SIG-M5 treated with dmso at 0.1 percent for 504 hours (cell line): Measurements from ENCODE around the gene CLEC16A.
"Not testable (repeated sequence)": the region's sequence is repeated elsewhere in the genome, so short reads cannot be mapped to it uniquely, and the experiment has no call there.

Experiments
- DNase-seq: peaks from one replicate; lab custom pipeline; 2025; ENCODE audit not compliant: unreplicated experiment; lab: John Stamatoyannopoulos, UW

Gene CLEC16A

DNA sequence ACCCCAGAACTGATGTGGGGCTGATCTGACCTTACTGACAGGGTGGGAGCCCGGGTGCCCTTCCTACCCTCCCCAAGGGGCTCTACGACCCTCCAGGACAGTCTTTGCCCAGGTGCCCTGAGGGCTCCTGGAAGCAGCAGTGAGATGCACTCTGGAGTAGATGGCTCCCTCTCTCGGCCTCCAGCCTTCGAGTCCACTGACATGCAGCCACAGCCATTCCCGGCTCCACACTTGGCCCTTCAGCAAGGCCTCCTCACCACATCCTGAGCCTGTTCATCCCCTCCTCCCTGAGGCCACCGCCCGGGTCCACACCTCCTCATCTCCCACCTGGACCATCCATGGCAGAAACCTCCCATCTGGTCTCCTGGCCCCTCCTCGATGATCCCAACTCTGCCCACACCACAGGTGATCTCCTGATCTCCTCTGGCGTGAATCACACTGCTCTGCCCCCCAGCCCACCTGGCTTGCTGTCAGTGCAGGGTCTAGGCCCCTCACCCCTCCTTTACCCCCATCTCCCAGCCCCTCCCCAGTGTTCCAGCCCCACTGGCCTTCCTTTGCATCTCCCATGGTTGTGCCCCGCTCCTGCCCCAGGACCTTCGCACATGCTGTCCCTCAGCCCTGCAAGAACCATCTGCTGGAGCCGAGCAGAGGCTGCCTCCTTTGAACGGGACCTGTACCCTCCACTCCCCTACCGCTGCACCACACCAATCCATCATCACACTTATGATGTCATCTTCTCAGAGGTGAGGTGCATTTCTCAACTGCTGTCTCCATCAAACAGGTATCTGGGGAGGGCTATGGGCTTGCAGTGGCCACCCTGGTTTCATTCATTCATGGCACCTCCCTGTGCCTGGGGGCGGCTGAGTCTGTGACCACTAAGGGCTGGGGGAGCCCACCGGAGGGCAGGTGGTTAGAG is 267.0 kb downstream of the CLEC16A start:
- no peak for DNase-seq

DNA sequence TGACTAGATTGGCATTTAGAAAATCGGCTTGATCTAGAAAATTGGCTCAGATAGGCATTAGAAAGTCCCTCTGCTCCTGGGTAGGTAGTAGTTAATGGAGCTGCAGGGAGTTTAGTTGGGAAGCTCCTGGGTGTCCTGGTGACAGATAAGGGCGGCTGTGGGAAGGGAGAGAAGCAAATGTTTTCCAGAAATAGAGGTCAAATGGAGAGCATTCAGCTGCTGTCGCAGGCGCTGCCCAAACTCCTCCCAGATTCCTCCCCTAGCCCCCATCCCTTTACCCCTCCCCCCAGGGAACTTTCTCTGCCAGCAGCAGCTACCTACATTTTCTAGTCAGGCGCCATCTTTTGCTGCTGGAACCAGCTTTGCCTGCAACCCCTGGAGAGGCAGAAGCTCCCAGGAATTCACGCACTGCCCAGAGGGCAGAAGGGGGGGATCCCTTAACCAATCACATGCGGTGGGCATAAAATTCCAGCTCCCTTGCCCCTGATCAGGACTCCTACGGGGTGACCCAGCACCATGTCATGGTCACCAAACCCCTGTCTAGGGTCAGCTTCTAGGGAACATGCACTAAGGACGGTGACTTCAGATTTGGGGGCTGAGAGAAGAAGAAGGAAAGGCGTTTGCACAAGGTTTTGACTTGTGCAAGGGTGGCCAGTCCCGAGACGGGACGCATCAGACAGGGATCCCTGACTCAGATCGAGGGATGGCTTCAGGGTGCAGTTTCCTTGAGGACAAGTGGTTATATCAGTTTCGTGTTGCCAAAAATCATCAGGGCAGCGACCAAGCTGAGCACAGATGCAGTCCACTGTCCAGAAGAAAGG is 267.8 kb downstream of the CLEC16A start:
- no peak for DNase-seq

DNA sequence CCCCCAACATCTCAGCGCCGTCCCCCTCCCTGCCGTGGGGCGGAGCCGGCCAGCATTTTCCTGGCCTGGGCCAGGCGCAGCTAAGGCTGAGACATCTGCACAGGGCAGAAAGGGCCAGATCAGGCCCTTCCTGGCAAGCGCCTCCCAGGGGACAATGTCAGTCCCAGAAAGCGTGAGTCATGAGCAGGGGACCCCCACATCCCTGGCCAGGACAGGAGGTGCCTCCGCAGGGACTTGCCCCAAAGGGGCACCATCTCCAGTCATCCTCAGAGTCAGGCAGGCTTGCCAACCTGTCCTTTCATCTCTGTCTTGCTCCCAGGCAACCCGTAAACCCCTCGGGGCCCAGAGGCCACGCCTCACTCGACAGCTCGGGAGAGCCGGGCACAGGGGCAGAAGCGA is 268.4 kb downstream of the CLEC16A start:
- DNase-seq: no peak

DNA sequence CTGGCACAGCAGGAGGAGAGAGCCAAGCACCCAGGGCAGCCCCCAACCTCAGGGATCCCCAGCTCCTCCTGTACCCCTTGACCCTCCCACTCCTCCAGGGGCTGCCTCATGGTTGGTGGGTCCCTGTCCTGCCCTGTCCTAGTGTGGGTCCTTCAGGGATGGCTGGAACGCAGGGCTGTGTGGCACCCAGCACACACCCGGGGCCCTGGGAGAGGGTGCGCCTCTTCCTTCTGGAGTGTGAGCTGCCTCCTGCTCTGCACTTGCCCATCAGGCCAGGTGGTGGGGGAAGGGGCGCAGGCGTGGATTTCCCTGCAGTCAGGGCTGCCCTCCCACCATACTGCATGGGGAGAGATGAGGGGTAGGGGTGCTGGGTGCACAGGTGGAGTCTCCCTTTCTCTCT is 269.0 kb downstream of the CLEC16A start:
- DNase-seq: no peak

DNA sequence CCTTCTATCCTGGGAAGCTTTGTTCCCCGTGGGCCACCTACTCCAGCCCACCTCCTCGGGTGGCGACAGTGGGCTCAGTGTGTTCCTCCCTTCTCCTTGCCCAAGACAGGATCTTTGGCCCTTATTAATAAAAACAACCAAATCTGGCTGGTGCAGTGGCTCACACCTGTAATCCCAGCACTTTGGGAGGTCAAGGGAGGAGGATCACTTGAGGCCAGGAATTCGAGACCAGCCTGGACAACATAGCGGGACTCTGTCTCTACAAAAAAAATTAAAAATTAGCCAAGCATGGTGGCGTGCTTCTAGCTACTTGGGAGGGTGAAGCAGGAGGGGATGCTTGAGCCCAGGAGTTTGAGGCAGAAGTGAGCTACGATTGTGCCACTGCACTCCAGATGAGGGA is 269.4 kb downstream of the CLEC16A start:
- no peak for DNase-seq

DNA sequence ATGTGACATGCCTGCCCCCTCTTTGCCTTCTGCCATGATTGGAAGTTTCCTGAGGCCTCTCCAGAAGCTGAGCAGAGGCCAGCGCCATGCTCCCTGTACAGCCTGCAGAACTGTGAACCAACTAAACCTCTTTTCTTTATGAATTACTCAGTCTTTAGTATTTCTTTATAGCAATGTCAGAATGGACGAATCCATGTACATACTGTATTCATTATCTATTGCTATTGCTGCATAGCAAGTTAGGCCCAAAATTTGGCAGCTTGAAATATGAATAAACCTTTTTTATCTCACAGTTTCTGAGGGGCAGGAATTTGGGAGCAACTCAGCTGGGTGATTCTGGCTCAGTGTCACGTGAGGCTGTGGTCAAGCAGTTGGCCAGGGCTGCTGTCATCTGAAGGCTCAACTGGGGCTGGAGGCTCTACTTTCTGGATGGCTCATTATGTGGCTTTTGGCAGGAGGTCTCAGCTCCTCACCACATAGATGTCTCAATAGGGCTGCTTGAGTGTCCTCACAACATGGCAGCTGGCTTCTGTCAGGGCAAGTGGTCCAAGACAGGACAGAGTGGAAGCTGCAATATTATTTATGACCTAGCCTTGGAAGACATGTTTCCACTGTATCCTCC is 271.7 kb downstream of the CLEC16A start:
- no peak for DNase-seq

DNA sequence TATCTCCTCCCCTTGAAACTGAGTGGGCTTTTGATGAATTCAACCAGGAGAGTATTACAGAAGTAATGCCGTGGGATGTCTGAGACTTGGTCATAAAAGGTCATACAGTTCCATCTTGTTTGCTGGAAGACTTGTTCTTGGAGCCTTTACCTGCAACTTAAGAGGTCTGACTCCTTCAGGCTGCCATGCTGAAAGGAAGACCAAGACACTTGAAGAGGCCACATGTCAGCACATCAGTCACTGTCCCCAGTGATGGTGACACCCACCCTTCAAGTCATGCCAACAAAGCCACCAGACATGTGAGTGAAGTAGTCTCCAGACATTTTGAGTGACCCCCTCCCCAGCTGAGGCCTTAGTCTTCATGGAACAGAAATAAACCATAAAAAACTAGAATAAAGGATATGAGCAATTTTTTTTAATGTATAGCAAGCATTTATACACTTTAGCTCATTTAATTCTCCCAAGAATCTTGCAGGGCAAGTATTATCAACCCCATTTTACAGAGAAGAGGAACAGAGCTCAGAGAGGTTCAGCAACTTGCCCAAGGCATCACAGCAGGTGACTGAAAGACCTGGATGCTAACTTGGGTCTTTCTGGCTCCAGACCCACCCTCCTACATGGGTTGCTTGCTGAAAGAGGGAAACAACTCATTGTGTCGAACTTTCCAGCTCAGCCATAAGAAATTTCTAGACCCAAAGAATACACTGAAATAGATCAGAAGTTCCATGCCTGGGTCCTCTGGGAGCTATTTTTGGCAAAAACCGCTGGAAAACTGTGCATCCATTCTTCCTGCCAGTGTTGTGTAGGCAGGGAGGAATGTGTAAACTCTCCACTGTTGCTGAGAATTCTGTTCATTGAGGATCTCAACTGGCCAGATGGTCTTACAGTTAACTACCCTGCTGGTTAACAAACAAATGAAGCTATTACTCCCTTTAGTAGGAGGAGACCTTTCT is 273.6 kb downstream of the CLEC16A start:
- no peak for DNase-seq

DNA sequence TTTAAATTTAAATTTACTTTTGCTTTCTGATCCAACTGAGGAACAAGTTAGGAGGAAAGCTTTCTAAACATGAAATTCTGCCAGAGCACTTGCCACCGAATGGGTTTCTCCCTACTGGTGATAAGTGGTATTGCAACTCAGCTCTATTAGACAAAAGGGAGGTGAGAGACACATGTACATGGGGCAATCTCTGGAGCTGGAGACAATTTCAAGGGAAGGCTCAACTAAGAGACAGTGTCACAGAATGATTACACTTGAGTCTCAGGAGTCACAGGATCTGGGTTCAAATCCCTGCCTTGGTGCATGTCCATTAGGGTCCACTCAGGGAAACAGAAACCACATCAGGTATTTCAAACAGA is 274.2 kb downstream of the CLEC16A start:
- DNase-seq: no peak

DNA sequence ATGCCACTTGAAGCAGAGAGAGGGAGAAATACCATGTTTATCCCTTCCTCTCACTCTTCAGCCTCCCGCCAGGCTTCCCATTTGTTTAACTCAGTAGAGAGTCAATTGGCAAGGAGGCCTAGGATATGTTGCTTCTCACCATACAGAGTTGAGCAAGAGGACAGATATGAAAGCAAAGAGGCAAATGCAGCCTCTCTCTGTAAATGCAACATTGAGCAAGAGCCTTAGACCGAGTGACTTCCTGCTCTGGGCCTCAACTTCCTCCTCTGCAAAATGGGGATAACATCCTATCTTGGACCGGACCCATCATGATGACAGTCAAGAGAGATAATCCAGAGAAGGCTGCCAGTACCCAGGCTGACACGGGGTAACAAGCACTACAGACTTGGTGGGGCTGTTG is 274.8 kb downstream of the CLEC16A start:
- DNase-seq: peak; percentile 84

DNA sequence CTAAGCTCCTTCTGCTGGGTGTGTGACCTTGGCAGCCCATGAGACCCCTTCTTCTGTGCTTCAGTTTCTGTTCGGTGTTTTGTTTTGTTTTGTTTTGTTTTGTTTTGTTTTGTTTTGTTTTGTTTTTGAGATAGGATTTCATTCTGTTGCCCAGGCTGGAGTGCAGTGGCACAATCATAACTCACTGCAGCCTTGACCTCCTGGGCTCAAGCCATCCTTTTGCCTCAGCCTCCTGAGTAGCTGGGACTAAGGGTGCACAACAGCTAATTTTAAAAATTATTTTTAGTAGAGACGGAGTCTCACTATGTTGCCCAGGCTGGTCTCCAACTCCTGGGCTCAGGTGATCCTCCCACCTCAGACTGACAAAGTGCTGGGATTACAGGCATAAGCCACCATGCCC is 276.1 kb downstream of the CLEC16A start:
- DNase-seq: not testable (repeated sequence)

DNA sequence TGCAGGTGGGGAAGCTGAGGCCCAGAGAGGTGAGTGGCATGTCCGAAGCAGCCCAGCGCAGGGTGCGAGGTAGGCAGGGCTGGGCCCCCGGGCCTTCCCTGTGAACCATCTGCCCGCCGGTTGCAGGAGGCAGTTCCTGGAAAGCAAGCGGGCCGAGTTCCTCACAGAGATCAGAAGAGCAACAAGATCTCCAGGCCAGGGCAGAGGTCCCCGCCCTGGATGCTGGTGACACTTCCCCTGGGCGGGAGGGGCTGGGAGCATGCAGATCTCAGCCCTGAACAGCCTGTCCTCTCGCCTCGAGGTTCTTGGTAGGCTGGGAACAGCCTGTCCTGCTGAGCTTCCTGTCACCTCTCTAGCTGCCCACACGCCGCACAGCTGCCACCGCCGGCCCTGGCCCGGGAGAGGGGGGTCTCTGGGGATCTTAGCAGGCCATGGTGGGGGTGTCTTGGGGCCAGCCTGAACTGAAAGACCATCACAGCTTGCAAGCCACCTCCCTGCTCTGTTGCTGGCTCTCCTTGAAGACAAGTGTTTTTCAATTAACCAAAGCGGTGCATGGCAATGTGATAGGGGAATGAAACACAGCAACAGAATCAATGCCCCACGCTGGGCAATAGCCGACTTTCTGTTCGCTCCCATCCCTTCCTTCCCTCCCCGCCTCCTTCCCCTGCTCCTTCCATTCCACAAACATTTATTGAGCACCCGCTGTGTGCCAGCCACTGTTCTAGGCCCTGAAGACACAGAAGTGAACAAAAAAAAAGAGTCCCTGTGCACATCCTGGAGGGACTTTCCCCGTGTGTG is 279.9 kb downstream of the CLEC16A start:
- no peak for DNase-seq

DNA sequence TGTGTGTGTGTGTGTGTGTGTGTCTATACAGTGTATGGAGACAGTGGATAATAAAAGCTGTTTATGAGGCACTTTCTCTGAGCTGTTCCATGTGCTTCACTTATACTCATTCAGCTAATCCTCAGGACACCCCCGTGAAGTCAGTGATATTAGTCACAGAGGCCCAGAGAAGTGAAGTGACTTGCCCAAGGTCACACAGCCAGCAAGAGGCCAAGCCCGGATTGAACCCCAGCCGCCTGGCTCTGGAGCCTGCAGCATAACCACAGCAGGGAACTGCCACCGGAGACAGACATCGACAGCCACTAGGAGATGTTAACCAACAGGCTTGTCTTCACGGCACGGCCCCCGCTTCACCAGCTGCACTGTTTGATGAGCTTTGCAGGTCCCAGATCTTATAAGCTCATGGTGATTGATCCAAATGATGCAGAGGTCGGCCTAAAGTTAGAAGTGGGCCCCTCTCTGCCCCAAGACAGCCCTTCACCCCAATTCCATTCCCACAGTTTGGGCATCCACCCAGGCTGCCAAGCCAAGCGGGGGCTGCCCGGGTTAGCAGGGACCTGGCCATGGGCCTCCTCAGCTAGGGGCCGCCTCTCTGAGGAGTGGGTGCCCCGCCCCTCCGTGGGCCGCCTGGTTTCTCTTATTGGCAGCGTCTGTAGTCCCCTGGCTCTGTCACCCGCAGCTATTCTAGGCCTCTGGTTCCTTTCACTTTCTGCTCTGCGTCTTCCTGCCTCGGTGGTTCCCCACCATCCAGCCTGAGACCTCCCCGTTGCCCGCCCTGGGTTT is 280.7 kb downstream of the CLEC16A start:
- DNase-seq: peak; percentile 13

DNA sequence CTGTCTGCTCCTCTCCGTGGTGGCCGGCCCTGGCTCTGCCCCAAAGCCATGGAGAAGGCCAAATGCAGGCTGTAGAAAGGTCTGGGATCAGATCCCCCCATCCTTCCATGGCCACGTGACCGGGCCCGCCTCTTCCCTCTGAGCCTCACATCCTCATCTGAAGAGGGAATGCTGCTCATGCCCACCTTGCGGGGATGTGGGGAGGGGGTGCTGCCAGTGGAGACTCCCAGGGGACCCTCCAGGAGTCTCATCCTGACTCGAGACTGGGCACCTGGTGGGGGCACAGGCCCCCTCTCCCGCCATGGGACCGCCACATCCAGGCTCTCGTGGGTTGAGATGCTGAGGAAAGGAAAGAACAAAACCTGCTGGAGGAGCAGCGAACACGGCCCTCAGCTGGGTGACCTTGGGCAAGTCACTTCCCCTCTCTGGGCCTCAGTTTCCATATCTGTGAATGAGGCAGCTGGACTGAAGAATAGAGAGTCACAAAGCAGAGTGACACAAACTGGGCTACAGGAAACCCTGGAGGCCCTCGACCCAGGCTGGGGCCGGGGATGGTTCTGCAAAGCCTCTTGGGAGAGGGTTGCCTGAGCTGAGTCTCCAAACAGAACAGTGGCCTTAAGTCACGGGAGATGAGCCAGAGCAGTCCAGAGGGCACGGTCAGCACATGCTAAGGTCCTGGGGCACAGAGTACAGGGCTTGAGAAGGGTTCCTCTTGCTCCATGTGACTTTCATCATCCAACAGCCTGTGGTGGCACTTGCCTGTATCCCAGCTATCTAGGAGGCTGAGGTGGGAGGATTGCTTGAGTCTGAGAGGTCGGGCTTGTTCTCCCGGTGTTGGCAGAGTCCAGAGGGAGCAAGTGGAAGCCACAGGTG is 281.5 kb downstream of the CLEC16A start:
- no peak for DNase-seq

DNA sequence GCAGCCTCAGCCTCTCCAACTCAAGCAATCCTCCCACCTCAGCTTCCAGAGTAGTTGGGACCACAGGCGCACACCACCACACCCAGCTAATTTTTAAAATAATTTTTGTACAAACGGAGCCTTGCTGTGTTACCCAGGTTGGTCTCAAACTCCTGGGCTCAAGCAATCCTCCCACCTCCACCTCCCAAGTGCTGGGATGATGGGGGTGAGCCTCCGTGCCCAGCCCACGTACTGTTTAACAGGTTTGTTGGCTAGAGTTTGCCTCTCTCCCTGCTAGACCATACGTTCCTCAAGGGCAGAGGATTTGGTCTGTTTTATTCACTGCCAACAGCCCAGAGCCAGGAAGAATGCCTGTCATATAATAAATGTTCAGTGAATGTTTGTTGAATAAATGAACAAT is 285.1 kb downstream of the CLEC16A start:
- DNase-seq: no peak

DNA sequence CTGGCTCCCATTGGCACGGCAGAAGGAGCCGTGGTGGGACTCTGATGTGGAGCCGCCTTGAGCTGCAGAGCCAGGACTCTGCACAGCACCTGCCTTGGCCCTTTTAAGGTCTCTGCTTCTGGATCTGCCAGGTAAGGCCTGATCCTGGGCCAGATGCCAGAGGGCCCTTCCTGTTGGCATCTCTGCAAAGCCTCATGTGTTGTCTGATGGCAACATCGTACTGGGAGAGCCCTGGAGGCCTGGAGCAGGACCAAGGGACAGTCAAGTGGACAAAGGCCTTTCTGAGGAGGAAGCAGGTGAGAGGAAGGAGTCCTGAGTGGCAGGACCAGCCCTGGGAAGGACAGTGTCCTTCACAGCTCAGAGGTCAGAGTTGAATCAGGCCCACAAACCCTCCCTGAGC is 285.5 kb downstream of the CLEC16A start:
- no peak for DNase-seq

DNA sequence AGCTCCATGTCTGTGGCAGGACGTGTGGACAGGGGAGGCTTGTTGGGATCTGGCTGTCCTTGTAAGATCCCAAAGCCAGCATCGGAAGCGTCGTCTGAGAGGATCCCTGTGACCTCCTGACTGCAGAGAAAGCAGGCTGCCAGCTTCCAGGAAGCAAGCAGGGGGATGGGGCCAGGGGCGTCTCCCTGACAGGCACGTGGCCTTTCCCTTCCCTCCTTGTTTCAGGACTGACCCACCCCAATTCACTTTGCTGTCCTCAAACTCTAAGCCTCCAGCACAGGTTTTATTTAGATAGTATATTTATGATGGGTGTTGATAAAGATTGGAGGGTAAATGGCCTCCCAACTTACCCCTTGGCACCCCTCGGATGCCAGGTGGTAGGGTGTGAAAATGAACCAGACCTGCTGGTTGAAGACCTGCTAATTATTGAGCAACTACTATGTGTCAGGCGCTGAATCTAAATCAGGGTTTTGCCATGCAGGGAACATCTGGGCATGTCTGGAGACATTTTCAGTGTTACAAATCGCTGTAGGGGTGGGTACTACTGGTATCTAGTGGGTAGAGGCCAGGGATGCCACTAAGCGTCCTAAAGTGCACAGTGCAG is 287.1 kb downstream of the CLEC16A start:
- DNase-seq: no peak
